ENCODE measurements around the gene GLRX2. TPM values are rescaled to one million over a fixed set of nuclear protein-coding genes. Genes with fewer than 3 reads are reported as not detected.

The GLRX2 gene
- total and polyA plus RNA-seq, 4 donors: 3.1 to 25.8 (median 7.8) TPM

GRCh38 chr1:193060938-193061337 is 44.3 kb downstream of the GLRX2 start:
- peaks cover 6 to 27% (median 17%) of the 10 kb centered on the region in 4 donors for H3K4me1 ChIP-seq (ENCODE audit: control insufficient read depth in 4 of 4, insufficient read depth in 4 of 4, low read length in 3 of 4)
- H3K4me3 ChIP-seq (ENCODE audit: low read depth in 1 of 3, low read length in 3 of 3): peak overlapping the region in 1 of 3 donors; percentile 85
- 26% methylated on average over 2 of the region's 2 CpGs for WGBS
- no peaks in the 10 kb centered on the region for H3K9me3 ChIP-seq (ENCODE audit: control insufficient read depth in 4 of 4, low read length in 3 of 4)
- H3K36me3 ChIP-seq (ENCODE audit: control insufficient read depth in 4 of 4, insufficient read depth in 3 of 4, low read depth in 1 of 4, low read length in 3 of 4): no peaks in the 10 kb centered on the region
- no peak for TF ChIP-seq HNF4A (conservative IDR thresholded peaks at IDR 0.05)
- TF ChIP-seq GABPA (IDR thresholded peaks at IDR 0.05 in 1 of 2, conservative IDR thresholded peaks at IDR 0.05 in 1 of 2): no peak
- no peak for TF ChIP-seq YY1 (IDR thresholded peaks at IDR 0.05)
- no peak for TF ChIP-seq REST (IDR thresholded peaks at IDR 0.05)
- TF ChIP-seq FOXA2 (IDR thresholded peaks at IDR 0.05): no peak
- TF ChIP-seq RXRA (IDR thresholded peaks at IDR 0.05): no peak
- TF ChIP-seq JUND (IDR thresholded peaks at IDR 0.05): no peak
- TF ChIP-seq EGR1 (IDR thresholded peaks at IDR 0.05; ENCODE audit: low read depth in 2 of 2): no peak
- no peak for TF ChIP-seq SP1 (IDR thresholded peaks at IDR 0.05)
- TF ChIP-seq NR2F2 (IDR thresholded peaks at IDR 0.05): no peak
- TF ChIP-seq HNF4G (IDR thresholded peaks at IDR 0.05): no peak
- TF ChIP-seq FOXA1 (IDR thresholded peaks at IDR 0.05): no peak
- TF ChIP-seq TAF1 (conservative IDR thresholded peaks at IDR 0.05): no peak
- no peak for TF ChIP-seq ATF3 (IDR thresholded peaks at IDR 0.05)
- TF ChIP-seq CTCF (IDR thresholded peaks at IDR 0.05; ENCODE audit: low read depth, low read length, missing input control): no peak
- no peak for TF ChIP-seq MAX (IDR thresholded peaks at IDR 0.05)
- TF ChIP-seq RAD21 (IDR thresholded peaks at IDR 0.05): no peak
- no peak for TF ChIP-seq ZBTB33 (IDR thresholded peaks at IDR 0.05)
- DNase-seq (ENCODE audit: low spot score): no peak
- no peak overlapping the region for H3K27ac ChIP-seq (ENCODE audit: low read depth in 1 of 2, low read length in 2 of 2)
- no peaks in the 10 kb centered on the region for H3K27me3 ChIP-seq (ENCODE audit: control insufficient read depth in 4 of 4, insufficient read depth in 4 of 4, low read length in 3 of 4)
- no peak overlapping the region for H3K9ac ChIP-seq (ENCODE audit: low read depth in 1 of 2, low read length in 2 of 2)

Data from liver (tissue), 9 donors.